Astrocyte (in vitro differentiated cells and primary cell): ENCODE data around the gene HTR3D. TPM values are rescaled to one million over a fixed set of nuclear protein-coding genes. Genes with fewer than 3 reads are reported as not detected.
"Not testable (repeated sequence)": the region's sequence is repeated elsewhere in the genome, so short reads cannot be mapped to it uniquely, and the experiment has no call there.

Experiments used
- DNase-seq: peaks from one replicate; pipeline ENCODE4 v3.0.0-alpha.2; 2010; ENCODE audit warnings: low read depth
- FAIRE-seq: peaks from 2 replicates; lab custom pipeline; 2011; peaks lifted over from hg19 to GRCh38; lab: Jason Lieb, UNC
- H2AFZ ChIP-seq: 2 replicates; pipeline ENCODE4 v1.6.0; 2012; ENCODE audit warnings: low read depth, low read length, inconsistent platforms
- H3K27ac ChIP-seq: 2 replicates; pipeline ENCODE4 v1.5.1; 2011; ENCODE audit warnings: low read depth, low read length, inconsistent platforms
- H3K27me3 ChIP-seq: 2 replicates; pipeline ENCODE4 v1.6.0; 2011; ENCODE audit warnings: low read length, inconsistent platforms; ENCODE audit not compliant: insufficient read depth
- H3K36me3 ChIP-seq: 2 replicates; pipeline ENCODE4 v1.5.1; 2011; ENCODE audit warnings: low read length, inconsistent platforms; ENCODE audit not compliant: insufficient read depth
- H3K4me1 ChIP-seq: 2 replicates; pipeline ENCODE4 v1.5.1; 2011; ENCODE audit warnings: low read length, inconsistent platforms; ENCODE audit not compliant: insufficient read depth
- H3K4me2 ChIP-seq: 2 replicates; pipeline ENCODE4 v1.6.0; 2012; ENCODE audit warnings: low read length, inconsistent platforms
- H3K4me3 ChIP-seq: 2 replicates; pipeline ENCODE4 v1.5.1; 2011; ENCODE audit warnings: low read depth, mild to moderate bottlenecking, low read length, inconsistent platforms; ENCODE audit not compliant: insufficient read depth
- H3K79me2 ChIP-seq: 2 replicates; pipeline ENCODE4 v1.6.0; 2012; ENCODE audit warnings: mild to moderate bottlenecking, low read length, inconsistent platforms; ENCODE audit not compliant: insufficient read depth
- H3K9ac ChIP-seq: 2 replicates; pipeline ENCODE4 v1.6.0; 2012; ENCODE audit warnings: mild to moderate bottlenecking, low read length, inconsistent platforms
- H3K9me3 ChIP-seq: 2 replicates; pipeline ENCODE4 v1.5.1; 2012; ENCODE audit warnings: low read depth, mild to moderate bottlenecking, low read length, inconsistent platforms; ENCODE audit not compliant: insufficient read depth
- H4K20me1 ChIP-seq: 2 replicates; pipeline ENCODE4 v1.6.0; 2012; ENCODE audit warnings: low read length, inconsistent platforms; ENCODE audit not compliant: insufficient read depth
- H3K27ac Mint-ChIP-seq: one replicate; pipeline ENCODE4 v1.8.0; 2021; ENCODE audit warnings: mild to moderate bottlenecking, mixed read lengths; ENCODE audit not compliant: unreplicated experiment
- H3K27me3 Mint-ChIP-seq: one replicate; pipeline ENCODE4 v1.8.0; 2021; ENCODE audit warnings: low read depth, mixed read lengths; ENCODE audit not compliant: unreplicated experiment
- H3K36me3 Mint-ChIP-seq: one replicate; pipeline ENCODE4 v1.8.0; 2021; ENCODE audit warnings: low read depth, mixed read lengths; ENCODE audit not compliant: unreplicated experiment
- H3K4me1 Mint-ChIP-seq: one replicate; pipeline ENCODE4 v1.8.0; 2021; ENCODE audit warnings: low read depth, mixed read lengths; ENCODE audit not compliant: unreplicated experiment
- H3K4me3 Mint-ChIP-seq: one replicate; pipeline ENCODE4 v1.8.0; 2021; ENCODE audit warnings: mild to moderate bottlenecking, moderate library complexity, mixed read lengths; ENCODE audit not compliant: unreplicated experiment
- H3K9me3 Mint-ChIP-seq: one replicate; pipeline ENCODE4 v1.8.0; 2021; ENCODE audit warnings: mild to moderate bottlenecking, mixed read lengths; ENCODE audit not compliant: unreplicated experiment
- CTCF ChIP-seq: IDR thresholded peaks from 2 replicates; pipeline ENCODE4 v1.5.1; 2011; ENCODE audit warnings: low read depth, mild to moderate bottlenecking, inconsistent platforms, low read length, moderate library complexity; ENCODE audit not compliant: insufficient read depth
- EZH2 ChIP-seq: IDR thresholded peaks from 2 replicates; pipeline ENCODE4 v1.6.1; 2012; ENCODE audit warnings: mild to moderate bottlenecking, low read length, inconsistent platforms; ENCODE audit not compliant: insufficient read depth
- total RNA-seq: library from RNA; stranded (reverse); gene quantifications from 2 replicates; pipeline ENCODE4 v1.2.1, GENCODE V29; 2021

HTR3D gene
- total RNA-seq, 1 donor from 2014 or later: not detected

GRCh38 chr3:184017672-184018423 is 13.7 kb upstream of the HTR3D start, which contains the start of gene ABCC5:
Gene ABCC5 (minus strand): TSS chr3:184017884. CDS start chr3:184014392, 3,492 bp downstream.
- Histone ChIP-seq H3K9me3 (no peaks in the 10 kb centered on the region), H3K27me3 (no peaks in the 10 kb centered on the region), H3K79me2 (peaks cover 32% of the 10 kb centered on the region), H3K27ac (peak within 1 kb of the TSS; percentile 59), H3K4me3 (peak within 1 kb of the TSS; percentile 95), H3K9ac (peak within 1 kb of the TSS; percentile 88), H2AFZ (peak within 1 kb of the TSS; percentile 98), H3K36me3 (no peaks in the 10 kb centered on the region), H4K20me1 (peaks cover 22% of the 10 kb centered on the region), H3K4me1 (peaks cover 13% of the 10 kb centered on the region), H3K4me2 (peak within 1 kb of the TSS; percentile 88)
- DNase-seq (peak; percentile 81), FAIRE-seq (no peak)
- no peaks in the 10 kb centered on the region for H3K9me3 Mint-ChIP-seq
- no peak for TF ChIP-seq CTCF
- no peak for TF ChIP-seq EZH2
- peak within 1 kb of the TSS; percentile 70 for H3K27ac Mint-ChIP-seq
- peak within 1 kb of the TSS; percentile 97 for H3K4me3 Mint-ChIP-seq
- H3K4me1 Mint-ChIP-seq: peaks cover 16% of the 10 kb centered on the region
- no peaks in the 10 kb centered on the region for H3K27me3 Mint-ChIP-seq
- H3K36me3 Mint-ChIP-seq: peaks cover under 1% of the 10 kb centered on the region

- no peak for FAIRE-seq
- H3K4me2 ChIP-seq: peak overlapping the region; percentile 88
- Mint-ChIP-seq H3K27me3 (peaks cover 1% of the 10 kb centered on the region), H3K4me3 (peak overlapping the region; percentile 97), H3K4me1 (peaks cover 16% of the 10 kb centered on the region), H3K9me3 (no peaks in the 10 kb centered on the region), H3K36me3 (no peaks in the 10 kb centered on the region), H3K27ac (peak overlapping the region; percentile 70)
- peak overlapping the region; percentile 95 for H3K4me3 ChIP-seq
- H3K9ac ChIP-seq: peak overlapping the region; percentile 88
- H3K9me3 ChIP-seq: no peaks in the 10 kb centered on the region
- TF ChIP-seq CTCF (no peak), EZH2 (no peak)
- no peaks in the 10 kb centered on the region for H3K27me3 ChIP-seq
- H2AFZ ChIP-seq: peak overlapping the region; percentile 98
- H3K79me2 ChIP-seq: peaks cover 32% of the 10 kb centered on the region
- peaks cover 22% of the 10 kb centered on the region for H4K20me1 ChIP-seq
- no peaks in the 10 kb centered on the region for H3K36me3 ChIP-seq
- peaks cover 13% of the 10 kb centered on the region for H3K4me1 ChIP-seq
- H3K27ac ChIP-seq: peak overlapping the region; percentile 59
- no peak for DNase-seq
These were observed 13.0 kb upstream of the HTR3D start for GRCh38 chr3:184018424-184018973.

GRCh38 chr3:184022323-184022722 is 9.2 kb upstream of the HTR3D start:
- Histone ChIP-seq H3K36me3 (no peaks in the 10 kb centered on the region), H3K4me3 (no peak overlapping the region), H4K20me1 (no peaks in the 10 kb centered on the region), H3K27ac (no peak overlapping the region), H3K9me3 (no peaks in the 10 kb centered on the region), H3K4me2 (no peak overlapping the region), H3K4me1 (peaks cover 4% of the 10 kb centered on the region), H2AFZ (no peak overlapping the region), H3K27me3 (peaks cover 3% of the 10 kb centered on the region), H3K79me2 (peaks cover 4% of the 10 kb centered on the region), H3K9ac (no peak overlapping the region)
- TF ChIP-seq CTCF (no peak), EZH2 (no peak)
- Mint-ChIP-seq H3K4me1 (no peaks in the 10 kb centered on the region), H3K9me3 (no peaks in the 10 kb centered on the region), H3K4me3 (no peak overlapping the region), H3K27me3 (peaks cover 7% of the 10 kb centered on the region), H3K27ac (no peak overlapping the region), H3K36me3 (no peaks in the 10 kb centered on the region)
- FAIRE-seq: no peak
- DNase-seq: no peak

GRCh38 chr3:184025256-184025655 is 6.3 kb upstream of the HTR3D start:
- not testable (repeated sequence) for H3K9me3 ChIP-seq, H3K36me3 Mint-ChIP-seq, DNase-seq, FAIRE-seq, H3K4me3 ChIP-seq, H3K9ac ChIP-seq, H2AFZ ChIP-seq, H3K4me2 ChIP-seq, H3K79me2 ChIP-seq, H3K4me3 Mint-ChIP-seq, H3K4me1 Mint-ChIP-seq, H3K9me3 Mint-ChIP-seq, H3K27ac ChIP-seq, H3K27ac Mint-ChIP-seq, H3K36me3 ChIP-seq, H3K27me3 ChIP-seq, H3K4me1 ChIP-seq, H4K20me1 ChIP-seq
- H3K27me3 Mint-ChIP-seq: peaks cover 10% of the 10 kb centered on the region
